HG03108 (cell line): ENCODE measurements around the gene TFF1.

Experiments
- ATAC-seq: cut with Tn5 transposase; IDR thresholded peaks from one replicate; pipeline ENCODE4 v1.9.1; 2021; ENCODE audit warnings: moderate library complexity; ENCODE audit not compliant: unreplicated experiment

Gene TFF1

GRCh38 chr21:42365770-42366169 lies 565 bp downstream of the TFF1 start:
- ATAC-seq: no peak

- ATAC-seq: no peak
These were observed 1.9 kb downstream of the TFF1 start for GRCh38 chr21:42364304-42364865.

GRCh38 chr21:42363312-42363711 lies 3.0 kb downstream of the TFF1 start:
- no peak for ATAC-seq

GRCh38 chr21:42362700-42363099 lies 3.6 kb downstream of the TFF1 start:
- no peak for ATAC-seq

GRCh38 chr21:42362198-42362597 lies 4.1 kb downstream of the TFF1 start:
- no peak for ATAC-seq

- no peak for ATAC-seq
These were observed 5.0 kb downstream of the TFF1 start for GRCh38 chr21:42361286-42361685.

- ATAC-seq: no peak
These were observed 6.0 kb downstream of the TFF1 start for GRCh38 chr21:42360317-42360716.

- no peak for ATAC-seq
These were observed 7.4 kb downstream of the TFF1 start for GRCh38 chr21:42358937-42359336.

GRCh38 chr21:42358261-42358660 lies 8.1 kb downstream of the TFF1 start:
- no peak for ATAC-seq

GRCh38 chr21:42357307-42357706 lies 9.0 kb downstream of the TFF1 start:
- ATAC-seq: no peak

GRCh38 chr21:42356650-42357049 lies 9.7 kb downstream of the TFF1 start:
- no peak for ATAC-seq

- ATAC-seq: no peak
These were observed 10.3 kb downstream of the TFF1 start for GRCh38 chr21:42356046-42356445.

- ATAC-seq: no peak
These were observed 12.7 kb downstream of the TFF1 start for GRCh38 chr21:42353623-42354022.

GRCh38 chr21:42352441-42353095 lies 13.8 kb downstream of the TFF1 start:
- ATAC-seq: no peak

GRCh38 chr21:42351626-42352440 lies 14.5 kb downstream of the TFF1 start:
- no peak for ATAC-seq

GRCh38 chr21:42350927-42351426 lies 15.4 kb downstream of the TFF1 start, which contains the start of gene TFF2:
Gene TFF2 (minus strand): TSS chr21:42350994. CDS start chr21:42350957, 37 bp downstream.
- no peak for ATAC-seq

- no peak for ATAC-seq
These were observed 15.9 kb downstream of the TFF1 start for GRCh38 chr21:42350318-42350910.

- no peak for ATAC-seq
These were observed 16.7 kb downstream of the TFF1 start for GRCh38 chr21:42349420-42350317.

GRCh38 chr21:42348762-42349161 lies 17.6 kb downstream of the TFF1 start:
- no peak for ATAC-seq

GRCh38 chr21:42347601-42348327 lies 18.6 kb downstream of the TFF1 start:
- no peak for ATAC-seq
